ENCODE results near the gene MFSD2A.
"Not testable (repeated sequence)": the region's sequence is repeated elsewhere in the genome, so short reads cannot be mapped to it uniquely, and the experiment has no call there.

The MFSD2A gene

DNA sequence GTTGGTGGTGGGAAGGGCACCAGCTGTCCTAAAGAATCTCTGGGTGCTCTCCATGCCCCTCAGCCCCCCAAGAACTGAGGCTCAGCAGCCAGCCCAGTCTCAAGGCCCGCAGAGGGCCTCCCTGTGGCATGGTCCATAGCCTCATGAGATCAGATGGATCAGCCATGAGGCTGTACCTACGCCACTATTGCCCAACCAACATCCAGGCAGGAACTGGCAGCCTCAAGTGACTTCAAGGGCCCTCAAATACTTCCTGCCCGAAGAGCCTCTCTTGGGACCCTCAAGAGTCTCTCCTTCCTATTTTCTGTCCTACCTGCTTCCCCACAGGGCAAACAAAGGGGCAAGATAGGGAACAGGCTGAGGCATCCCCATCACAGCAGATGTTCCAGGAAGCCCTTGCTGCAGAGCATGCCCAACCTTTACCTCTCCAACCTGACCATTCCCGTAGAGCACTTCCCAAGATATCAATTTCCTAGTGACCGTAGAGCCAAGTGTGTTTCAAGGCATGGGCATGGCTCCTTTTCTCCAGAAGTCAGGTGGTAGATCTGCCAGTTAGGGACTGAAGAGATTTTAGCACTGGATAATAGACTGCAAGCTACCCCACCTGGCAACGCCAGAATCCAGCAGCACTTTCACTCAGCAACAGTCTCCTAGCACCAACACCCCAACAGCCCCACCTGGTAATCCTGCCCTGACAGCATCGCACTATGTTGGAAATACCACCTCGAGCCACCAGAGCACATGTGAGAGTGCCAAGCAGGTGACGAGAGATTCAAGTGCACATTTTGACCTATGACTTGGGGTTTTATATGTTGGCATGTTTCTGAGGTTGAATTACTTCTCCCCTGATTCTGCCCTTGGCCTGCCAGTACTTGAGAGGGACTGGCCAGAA is 13.7 kb upstream of the MFSD2A start:
- DNase-seq (ENCODE audit: low spot score): no peak

DNA sequence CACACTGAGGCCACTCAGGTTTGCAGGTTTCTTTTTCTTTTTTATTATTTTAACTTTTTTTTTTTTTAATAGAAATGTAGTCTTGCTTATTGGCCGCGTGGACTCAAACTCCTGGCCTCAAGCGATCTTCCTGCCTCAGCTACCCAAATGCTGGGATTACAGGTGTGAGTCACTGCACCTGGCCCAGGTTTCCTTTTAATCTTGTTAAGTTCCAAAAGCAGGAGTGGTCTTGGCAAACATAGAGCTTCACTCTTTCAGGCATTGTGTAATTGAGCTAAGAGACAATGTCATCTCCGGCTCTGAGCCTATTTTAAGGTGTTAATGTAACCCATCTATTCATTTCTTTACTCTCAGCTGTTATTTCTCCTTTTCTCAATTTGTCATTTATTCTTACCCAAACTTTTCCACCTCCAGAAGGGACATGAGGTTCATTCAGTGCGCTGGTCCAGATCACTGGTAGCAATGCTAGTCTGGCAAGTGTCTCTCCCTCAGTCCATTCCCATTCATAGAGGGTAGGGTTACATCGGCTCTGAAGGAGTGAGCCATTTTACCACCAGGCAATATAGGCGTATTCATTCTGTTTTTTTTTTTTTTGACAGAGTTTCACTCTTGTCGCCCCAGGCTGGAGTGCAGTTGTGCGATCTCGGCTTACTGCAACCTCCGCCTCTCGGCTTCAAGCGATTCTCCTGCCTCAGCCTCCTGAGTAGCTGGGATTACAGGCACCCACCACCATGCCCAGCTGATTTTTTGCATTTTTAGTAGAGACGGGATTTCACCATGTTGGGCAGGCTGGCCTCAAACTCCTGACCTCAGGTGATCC is 11.3 kb upstream of the MFSD2A start:
- DNase-seq (ENCODE audit: low spot score): no peak

DNA sequence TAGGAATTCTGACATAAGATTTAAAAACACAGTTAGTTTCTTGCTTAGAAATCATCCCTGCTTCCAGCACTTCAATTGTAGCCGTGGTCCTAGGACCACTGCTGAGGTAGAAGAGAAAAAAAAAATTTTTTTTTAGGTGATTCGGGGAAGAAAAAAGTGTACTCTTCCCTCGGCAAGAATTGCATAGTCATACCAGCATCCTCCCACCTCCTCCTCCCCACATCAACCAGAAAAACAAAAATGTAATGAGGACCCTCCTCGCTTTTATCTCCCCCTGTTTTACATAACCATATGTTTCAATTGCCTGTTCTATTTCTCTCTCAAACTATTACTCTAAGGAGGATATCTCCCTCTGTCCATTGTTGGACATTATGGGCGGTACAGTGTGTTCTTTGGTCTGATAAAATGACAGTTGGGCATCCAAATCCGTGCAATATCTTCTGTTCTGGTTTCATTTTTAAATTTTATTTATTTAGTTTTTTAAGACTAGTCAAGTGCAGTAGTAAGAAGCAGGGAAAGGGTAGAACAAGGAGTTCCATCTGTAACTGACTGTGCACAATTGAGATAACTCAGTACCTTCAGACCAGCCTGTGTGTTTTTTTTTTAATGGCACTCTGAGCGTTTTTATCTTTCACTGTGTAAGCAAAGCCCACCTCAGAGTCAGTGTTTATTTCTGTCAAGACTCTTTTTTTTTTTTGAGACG is 10.4 kb upstream of the MFSD2A start:
- DNase-seq (ENCODE audit: low spot score): no peak

DNA sequence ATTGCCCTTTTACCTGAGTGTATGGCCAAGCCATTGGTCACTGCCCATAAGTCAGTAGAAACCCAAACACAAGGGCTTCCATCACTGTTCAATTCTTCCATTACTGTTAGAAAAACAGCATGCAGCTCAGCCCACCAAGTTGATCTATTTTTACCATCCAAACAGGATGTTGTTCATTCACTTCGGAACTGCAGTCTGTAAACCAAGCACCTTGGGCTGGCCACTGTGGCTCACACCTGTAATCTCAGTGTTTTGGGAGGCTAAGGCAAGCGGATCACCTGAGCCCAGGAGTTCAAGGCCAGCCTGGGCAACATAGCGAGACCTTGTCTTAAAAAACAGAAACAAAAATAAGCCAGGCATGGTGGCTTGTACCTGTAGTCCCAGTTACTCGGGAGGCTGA is 8.7 kb upstream of the MFSD2A start:
- no peak for DNase-seq (ENCODE audit: low spot score)

DNA sequence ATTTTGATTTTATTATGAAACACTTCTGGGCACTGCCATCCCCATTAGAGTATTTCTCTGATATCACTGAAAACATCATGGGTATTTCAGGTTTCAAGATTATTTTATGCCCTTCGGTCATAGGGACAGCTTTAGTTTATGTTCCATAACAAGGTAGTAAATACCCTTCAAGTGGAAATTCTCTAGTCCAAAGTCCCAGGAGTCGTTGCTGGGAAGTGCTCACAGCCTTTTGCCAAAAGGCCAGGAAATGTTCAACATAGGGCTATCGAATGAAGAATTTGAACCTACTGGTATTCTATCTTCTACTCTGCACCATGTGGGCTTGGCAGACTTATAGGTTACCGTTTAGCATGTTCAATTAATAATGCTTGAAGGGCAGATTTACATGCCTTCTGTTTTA is 7.7 kb upstream of the MFSD2A start:
- DNase-seq (ENCODE audit: low spot score): no peak

DNA sequence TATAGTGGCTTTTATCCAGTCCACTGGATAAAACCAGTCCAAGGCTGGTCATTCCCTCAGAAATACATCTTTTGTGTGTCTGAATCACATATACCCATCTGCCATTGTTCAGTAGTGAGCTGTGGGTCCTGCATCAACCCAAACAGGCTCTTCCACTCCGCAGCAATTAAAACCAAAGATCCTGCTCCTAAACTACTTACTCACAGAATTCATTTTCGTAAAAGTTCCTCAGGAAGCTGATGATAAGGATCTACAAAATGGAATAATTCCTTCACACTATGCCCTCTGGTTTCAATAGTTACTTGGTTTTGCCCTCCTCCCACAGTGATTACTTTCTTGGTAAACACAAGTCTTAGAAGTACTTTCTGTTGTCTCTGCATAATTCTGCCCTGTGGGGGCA is 5.1 kb upstream of the MFSD2A start:
- DNase-seq (ENCODE audit: low spot score): no peak

DNA sequence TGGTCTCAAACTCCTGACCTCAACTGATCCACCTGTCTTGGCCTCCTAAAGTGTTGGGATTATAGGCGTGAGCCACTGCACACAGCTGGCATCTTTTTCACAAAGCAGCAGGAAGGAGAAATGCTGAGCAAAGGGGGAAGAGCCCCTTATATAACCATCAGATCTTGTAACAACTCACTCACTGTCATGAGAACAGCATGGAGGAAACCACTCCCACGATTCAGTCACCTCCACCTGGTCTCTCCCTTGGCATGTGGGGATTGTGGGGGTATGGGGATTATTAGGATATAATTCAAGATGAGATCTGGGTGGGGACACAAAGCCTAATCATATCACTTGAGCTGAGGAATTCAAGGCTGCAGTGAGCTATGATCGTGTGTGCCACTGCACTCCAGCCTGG is 3.0 kb upstream of the MFSD2A start:
- no peak for DNase-seq (ENCODE audit: low spot score)

DNA sequence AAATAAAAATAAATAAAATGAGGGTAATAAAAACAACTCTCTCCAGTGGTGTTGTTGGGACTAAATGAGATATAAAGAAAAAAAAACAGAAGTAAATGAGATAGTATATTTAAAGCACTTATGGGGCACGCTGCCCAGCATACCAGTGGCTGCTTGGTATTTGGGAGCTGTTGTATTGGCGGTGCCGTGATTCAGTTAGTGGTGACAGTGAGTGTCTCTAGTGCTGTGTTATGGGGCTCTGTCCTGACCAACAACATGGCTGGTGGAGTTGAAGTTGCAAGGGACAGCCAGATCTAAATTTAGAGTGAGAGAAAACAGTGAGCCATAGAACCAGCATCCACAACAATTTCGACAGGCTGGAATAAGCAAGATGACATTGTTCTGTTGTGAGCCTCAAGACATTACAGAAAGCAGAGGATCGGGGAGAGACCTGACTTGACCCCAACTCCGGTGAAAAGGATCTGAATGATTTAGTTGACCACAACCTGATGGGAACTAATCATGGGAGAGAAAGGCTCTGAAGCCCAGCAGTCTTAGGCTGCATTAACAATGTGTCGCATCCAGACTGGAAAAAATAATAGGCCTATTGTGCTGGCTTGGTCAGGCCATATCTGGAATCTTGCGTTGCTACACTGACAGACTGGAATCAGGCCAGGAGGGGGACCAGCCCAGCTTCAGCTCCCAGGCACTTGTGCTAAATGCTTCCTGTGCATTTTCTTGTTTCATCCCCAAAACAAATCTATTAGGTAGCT is 2.4 kb upstream of the MFSD2A start:
- DNase-seq (ENCODE audit: low spot score): peak; percentile 95

DNA sequence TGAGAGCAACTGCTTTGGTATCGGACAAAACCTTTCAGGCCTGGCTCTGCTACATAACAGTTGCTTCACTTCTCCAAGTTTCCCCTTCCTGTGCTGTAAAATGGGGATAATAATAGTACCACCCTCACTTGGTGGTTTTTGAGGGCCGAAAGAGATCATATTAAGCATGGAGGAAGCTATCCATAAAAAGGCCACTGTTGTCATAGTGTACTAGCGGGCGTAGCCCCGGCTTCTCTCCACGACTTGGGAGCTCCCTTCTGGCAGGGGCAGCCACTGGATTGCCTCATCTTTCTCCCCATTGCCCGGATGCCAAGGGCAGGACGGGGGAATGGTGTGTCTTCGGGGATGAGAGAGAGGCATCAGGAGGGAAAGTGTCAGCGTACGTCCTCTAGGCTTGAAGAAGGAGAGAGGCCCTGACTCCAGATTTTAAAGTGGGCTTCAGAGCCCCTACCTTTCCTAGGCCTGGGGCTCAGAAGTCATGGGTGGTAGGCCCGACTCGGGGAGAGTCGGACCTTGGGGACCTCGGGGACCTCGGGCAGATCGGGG is 548 bp upstream of the MFSD2A start:
- DNase-seq (ENCODE audit: low spot score): no peak

DNA sequence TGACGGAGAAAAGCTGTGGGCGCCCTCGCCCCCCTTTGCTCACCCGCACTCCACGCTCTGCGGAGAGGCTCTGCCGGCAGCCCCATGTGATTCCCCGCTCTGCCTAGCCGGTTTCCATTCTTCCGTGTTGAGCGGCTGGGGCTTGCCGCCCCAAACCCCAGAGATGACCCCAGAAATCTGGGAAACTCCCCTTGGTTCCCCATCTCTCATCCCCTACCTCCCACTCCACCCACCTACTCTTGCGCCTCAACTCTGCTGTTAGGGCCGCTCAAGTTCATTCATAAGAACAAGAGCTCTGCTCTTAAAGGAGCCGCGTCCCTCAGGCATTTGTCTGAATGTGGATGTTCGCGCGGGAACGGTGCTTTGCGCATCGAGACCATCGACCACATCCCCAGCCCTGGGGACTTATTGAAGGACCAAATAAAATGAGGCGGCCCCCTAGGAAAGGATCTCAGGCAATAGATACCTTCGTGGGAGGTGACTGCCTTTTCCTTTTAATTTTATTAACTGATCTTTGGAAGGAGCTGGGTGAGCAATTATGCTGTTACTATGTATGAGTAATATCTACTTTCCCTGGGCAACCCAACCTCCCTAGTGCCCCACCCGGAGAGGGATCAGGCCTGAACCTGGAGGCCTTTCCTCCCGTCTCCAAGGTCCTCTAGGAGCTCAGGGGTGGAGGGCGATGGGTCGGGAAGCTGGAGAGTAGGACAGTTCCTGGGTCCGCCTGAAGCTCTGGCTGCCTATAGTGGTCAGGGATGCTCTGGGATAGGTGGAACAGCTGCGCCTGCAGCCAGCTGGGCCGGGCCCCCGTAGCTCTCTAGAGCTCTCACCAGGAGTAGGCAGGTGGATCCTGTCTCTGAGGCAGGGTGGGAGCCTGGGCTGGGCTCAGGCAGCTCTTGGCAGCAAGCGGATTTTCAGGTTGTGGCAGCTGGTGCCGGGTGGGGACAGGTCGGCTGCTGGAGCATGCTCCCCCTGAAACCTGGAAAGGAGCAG is 898 bp downstream of the MFSD2A start:
- DNase-seq (ENCODE audit: low spot score): no peak

DNA sequence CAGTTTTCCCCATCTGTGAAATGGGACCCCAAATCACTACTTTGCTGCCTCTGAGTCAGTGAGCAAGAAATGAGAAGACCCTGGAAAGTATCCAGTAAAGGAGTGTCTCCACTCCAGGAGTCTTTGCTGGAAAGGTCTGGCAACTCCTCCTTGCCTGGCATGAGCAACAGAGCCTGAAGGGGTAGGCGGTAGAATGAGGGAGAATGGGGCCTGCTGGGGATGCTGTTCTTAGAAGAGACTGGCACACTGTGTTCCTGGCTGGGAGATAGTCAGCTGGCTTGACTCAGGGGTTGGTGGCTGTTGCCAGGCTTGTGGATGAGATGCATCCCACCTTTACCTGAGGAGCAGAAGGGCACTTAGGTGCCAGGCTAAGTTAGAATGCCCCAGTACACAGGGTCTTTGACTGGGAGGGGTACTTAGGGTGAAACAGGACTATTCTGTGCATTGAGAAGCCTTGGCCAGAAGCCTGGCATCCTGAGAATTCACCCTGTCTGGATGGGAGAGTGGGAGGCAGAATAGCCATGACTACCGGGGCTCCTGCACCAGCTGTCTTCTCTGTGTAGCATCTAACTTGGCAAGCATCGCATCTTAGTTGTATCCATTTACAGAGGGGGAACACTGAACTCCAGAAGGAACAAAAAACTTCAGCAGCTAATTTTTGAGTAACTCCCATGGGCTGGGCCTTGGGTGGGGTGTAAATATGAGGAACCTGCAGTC is 2.5 kb downstream of the MFSD2A start:
- DNase-seq (ENCODE audit: low spot score): no peak

DNA sequence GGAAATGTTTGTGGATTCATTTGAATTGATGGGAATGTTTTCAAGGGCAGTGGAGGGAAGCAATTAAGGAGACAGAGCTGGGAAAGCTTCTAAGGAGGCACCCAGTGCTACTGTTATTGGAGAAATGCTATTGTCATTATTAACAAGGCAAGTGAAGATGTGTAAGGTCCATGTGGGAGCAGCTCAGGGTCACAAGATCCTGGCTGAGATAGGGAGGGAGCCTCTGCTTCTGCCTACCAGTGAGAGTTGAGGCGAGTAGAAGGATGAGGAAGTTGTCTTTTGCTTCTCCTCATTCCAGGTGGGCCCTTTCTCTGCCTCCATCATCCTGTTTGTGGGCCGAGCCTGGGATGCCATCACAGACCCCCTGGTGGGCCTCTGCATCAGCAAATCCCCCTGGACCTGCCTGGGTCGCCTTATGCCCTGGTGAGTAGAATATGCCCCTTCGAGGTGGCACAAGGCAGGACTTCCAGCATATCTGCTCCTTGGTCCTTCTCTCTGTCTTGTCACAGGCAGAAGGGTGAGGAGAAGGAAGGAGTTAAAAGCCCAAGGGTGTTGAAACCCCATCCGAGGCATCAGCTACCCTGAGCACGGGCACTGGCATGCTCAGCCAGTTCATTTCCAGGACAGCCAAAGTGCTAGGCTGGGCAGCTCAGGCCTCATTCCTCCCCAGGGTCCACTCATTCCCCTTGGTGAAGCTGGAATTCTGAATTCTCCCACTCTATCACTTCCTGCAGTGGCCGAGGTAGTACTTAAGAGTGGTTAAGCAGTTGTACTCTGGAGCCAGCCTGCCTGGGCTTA is 3.7 kb downstream of the MFSD2A start:
- peak; percentile 23 for DNase-seq (ENCODE audit: low spot score)

DNA sequence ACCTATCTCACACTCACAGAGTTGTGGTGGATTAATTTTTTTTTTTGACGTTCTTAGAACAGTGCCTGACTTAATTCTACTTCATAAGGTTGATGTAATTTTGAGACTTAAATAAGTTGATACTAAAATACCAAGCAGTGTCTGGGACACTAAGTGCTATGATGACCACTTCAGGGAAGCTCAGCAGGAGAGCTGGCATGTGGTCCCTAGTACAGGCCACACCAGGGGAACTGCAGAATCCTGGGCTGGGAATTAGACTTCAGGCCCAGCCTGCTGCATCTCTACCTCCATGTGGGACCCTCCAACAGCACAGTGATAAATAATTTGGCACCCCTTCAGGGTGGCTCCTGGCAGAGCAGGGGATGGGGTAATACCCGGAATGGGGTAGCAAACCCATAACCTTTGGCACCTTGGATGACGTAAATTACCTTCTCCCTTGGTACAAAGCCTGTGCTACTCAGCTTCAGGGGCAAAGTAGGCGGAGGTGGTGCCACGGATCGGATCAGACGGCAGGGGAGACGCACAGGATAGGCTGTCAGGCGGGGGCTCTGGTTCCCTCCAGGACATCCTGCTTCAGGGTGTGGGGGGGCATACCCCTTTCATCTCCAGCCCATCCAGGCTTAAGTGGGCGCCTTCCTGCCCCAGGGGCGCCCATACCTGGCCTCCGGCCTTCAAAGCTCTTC is 4.8 kb downstream of the MFSD2A start:
- DNase-seq (ENCODE audit: low spot score): no peak

DNA sequence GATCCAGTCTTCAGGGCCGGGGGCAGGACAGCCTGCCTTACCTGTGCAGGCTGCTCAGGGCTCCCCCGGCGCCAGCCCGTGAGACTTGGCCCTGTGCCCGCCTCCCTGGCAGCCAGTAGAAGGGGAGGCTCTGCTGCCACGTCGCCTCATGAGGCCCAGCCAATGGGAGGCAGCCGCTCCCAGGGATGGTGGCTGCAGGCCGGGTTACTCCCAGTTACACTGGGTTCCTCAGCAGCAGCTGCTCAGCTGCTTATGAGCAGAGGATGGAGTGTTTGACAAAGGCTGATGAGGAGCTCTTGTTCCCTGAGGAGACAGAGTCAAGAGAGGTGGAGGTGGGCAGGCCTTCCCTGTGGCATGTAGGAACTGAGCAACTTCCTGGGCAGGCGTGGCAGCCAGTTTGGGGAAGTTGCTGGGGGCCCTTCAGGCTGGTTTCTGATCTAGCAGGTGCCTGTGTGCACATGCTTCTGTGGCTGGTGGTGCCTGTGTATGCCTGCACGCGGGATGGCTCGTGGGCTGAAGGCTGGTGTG is 5.5 kb downstream of the MFSD2A start:
- peak; percentile 54 for DNase-seq (ENCODE audit: low spot score)

DNA sequence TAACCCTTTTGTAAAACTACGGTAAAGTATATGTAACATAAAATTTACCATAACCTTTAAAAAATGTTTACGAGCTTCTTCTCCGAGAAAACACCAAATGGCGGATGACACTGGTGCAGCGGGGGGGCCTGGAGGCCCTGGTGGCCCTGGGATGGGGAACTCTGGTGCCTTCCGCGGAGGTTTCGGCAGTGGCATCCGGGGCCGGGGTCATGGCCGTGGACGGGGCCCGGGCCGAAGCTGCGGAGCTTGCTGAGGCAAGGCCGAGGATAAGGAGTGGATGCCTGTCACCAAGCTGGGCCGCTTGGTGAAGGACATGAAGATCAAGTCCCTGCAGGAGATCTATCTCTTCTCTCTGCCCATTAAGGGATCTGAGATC is 7.5 kb downstream of the MFSD2A start:
- DNase-seq (ENCODE audit: low spot score): no peak

DNA sequence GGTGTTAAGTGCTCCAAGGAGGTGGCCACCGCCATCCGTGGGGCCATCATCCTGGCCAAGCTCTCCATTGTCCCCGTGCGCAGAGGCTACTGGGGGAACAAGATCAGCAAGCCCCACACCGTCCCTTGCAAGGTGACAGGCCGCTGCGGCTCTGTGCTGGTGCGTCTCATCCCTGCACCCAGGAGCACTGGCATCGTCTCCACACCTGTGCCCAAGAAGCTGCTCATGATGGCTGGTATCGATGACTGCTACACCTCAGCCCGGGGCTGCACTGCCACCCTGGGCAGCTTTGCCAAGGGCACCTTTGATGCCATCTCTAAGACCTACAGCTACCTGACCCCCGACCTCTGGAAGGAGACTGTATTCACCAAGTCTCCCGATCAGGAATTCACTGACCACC is 8.0 kb downstream of the MFSD2A start:
- DNase-seq (ENCODE audit: low spot score): not testable (repeated sequence)

DNA sequence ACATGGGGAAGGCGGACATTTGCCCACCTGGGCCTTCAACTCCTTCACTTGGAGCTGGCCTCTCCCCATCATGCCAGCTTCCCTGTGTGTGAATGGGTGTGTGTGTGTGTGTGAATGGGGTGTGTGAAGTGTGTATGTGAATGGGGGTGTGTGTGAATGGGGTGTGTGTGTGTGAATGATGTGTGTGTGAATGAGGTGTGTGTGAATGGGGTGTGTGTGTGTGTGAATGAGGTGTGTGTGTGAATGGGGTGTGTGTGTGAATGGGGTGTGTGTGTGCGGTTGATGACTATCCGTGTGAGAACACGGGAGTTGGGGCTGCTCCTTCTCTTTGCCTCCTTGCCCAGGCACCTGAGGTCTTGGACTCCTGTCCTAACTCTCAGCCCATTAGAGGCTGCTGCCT is 9.6 kb downstream of the MFSD2A start:
- no peak for DNase-seq (ENCODE audit: low spot score)

DNA sequence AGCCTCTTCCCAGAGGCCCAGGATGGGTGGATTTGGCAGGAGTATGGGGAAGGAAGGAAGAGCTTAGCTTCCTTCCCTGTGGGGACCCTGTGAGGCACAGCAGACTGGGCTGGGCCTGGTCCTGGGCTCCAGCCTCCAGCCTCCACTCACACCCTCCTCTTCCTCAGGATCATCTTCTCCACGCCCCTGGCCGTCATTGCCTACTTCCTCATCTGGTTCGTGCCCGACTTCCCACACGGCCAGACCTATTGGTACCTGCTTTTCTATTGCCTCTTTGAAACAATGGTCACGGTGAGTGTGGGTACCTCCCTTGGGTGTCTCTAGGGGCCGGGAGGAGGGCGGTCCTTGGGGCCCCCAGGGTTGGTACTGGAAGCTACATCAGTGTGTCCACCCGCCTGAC is 10.1 kb downstream of the MFSD2A start:
- no peak for DNase-seq (ENCODE audit: low spot score)

All from pons (tissue), 1 donor.